ENCODE results near the gene BATF2. TPM values are rescaled to one million over a fixed set of nuclear protein-coding genes. Genes with fewer than 3 reads are reported as not detected.

BATF2 gene
- total and polyA plus RNA-seq, 9 donors, result 1.4 to 3.4 (median 2.3) TPM

DNA sequence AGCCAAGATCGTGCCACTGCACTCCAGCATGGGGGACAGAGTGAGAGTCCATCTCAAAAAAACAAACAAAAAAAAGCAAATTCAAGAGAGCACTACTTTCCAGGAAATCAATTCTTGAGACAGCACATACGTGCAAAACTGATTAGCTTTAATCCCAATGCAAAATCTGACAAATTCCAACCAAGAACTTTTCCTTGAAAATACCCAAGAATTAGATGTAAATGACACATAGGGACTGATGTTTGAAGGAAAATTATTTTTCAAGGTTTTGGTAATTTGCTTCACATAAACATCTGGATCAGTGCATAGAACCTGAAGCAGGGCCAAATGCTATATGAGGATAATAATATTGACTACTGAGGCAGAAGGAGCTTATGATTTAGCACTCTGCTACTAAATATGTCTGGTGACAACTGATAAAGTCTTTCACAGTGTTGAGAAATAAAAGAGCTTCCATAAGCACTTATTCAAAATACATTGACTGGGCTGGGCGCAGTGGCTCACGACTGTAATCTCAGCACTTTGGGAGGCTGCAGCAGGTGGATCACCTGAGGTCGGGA lies 33.6 kb downstream of the BATF2 start:
- WGBS, 3 donors, result 73 to 76% (median 75%) methylated on average over 5 of the region's 5 CpGs
- H3K27me3 ChIP-seq, result no peaks in the 10 kb centered on the region
- no peak overlapping the region for H3K4me3 ChIP-seq
- TF ChIP-seq POLR2A (IDR thresholded peaks at IDR 0.05) (no peak), CTCF (IDR thresholded peaks at IDR 0.05) (no peak), EP300 (IDR thresholded peaks at IDR 0.05) (no peak)
- H3K9me3 ChIP-seq, result no peaks in the 10 kb centered on the region
- no peaks in the 10 kb centered on the region for H3K4me1 ChIP-seq (ENCODE audit: insufficient read depth)
- intact Hi-C loops (cut with DNase I), result no loop called here
- H3K27ac ChIP-seq, result no peak overlapping the region
- DNase-seq, result no peak
- no peaks in the 10 kb centered on the region for H3K36me3 ChIP-seq

DNA sequence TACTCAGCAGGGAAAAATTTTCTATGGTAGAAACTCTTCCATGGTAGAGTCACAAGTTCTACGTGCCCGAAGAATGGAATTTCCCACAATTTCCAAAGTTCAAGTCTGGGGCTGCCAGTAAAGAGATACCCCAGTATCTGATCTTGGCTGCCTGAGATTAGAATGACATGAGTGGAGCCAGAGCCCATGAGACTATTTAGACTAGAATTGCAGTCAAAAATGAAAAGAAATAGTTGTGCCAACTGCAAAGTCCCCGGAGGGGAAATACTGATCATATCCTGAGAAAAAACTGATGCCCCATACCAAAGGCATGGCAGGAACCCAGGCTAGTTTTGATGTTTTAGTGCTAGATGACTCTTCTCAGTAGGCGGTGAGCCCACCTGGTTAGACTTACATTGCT lies 36.1 kb downstream of the BATF2 start:
- DNase-seq, result no peak
- no peaks in the 10 kb centered on the region for H3K27me3 ChIP-seq
- H3K4me3 ChIP-seq, result no peak overlapping the region
- intact Hi-C loops (cut with DNase I), result no loop called here
- H3K27ac ChIP-seq, result no peak overlapping the region
- no peak for TF ChIP-seq POLR2A (IDR thresholded peaks at IDR 0.05)
- no peak for TF ChIP-seq CTCF (IDR thresholded peaks at IDR 0.05)
- H3K36me3 ChIP-seq, result no peaks in the 10 kb centered on the region
- WGBS, 3 donors, result 44 to 53% (median 45%) methylated on average over 4 of the region's 4 CpGs
- H3K9me3 ChIP-seq, result no peaks in the 10 kb centered on the region
- H3K4me1 ChIP-seq (ENCODE audit: insufficient read depth), result no peaks in the 10 kb centered on the region

DNA sequence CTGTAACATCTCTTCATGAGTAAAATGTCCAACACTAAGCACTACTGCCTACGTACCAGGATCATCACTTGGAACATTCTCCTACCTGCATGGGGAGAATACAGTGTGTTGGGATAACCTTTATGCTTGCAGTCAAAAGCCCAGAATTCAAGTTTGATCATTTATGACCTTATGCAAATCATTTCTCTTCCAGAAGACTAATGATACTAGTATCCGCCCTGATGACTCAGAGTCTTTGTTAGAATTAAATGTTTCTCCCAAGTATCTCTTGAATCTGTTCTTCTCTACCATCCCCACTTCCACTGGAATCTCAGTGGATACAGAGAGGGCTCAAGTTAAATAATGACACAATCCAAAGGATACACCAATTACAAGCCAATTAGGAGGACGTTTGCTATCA lies 37.3 kb downstream of the BATF2 start:
- TF ChIP-seq CTCF (IDR thresholded peaks at IDR 0.05), result no peak
- no peak for TF ChIP-seq POLR2A (IDR thresholded peaks at IDR 0.05)
- no peak for TF ChIP-seq EP300 (IDR thresholded peaks at IDR 0.05)
- H3K27me3 ChIP-seq, result no peaks in the 10 kb centered on the region
- H3K36me3 ChIP-seq, result no peaks in the 10 kb centered on the region
- 59 to 67% (median 65%) methylated on average over 3 of the region's 3 CpGs for WGBS, 3 donors
- no peak overlapping the region for H3K4me3 ChIP-seq
- H3K9me3 ChIP-seq, result no peaks in the 10 kb centered on the region
- no peak for DNase-seq
- H3K27ac ChIP-seq, result no peak overlapping the region
- intact Hi-C loops (cut with DNase I), result no loop called here
- H3K4me1 ChIP-seq (ENCODE audit: insufficient read depth), result no peaks in the 10 kb centered on the region

DNA sequence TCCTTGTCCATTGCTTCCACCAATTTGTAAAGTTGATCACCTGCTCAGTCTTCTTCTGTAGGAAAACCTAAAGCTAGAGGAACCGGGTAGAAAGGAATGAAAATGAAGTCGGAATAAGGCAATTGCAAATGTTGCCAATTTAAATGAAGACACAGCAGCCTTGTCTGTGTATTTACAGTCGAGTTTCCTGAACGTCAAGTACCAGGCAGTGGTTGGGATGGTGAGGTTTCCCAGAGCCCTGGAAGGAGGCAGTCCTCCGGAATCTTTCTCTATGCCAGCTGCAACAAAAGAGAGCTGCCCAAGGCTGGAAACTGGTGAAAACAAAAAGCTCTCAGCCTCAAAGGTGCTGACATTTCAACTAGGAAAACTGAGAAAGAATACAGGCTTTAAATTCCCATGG lies 42.6 kb downstream of the BATF2 start:
- no peak for DNase-seq
- 37 to 58% (median 44%) methylated on average over 5 of the region's 5 CpGs for WGBS, 3 donors
- Histone ChIP-seq H3K4me3 (no peak overlapping the region), H3K9me3 (no peaks in the 10 kb centered on the region), H3K27ac (no peak overlapping the region), H3K27me3 (no peaks in the 10 kb centered on the region), H3K36me3 (no peaks in the 10 kb centered on the region), H3K4me1 (ENCODE audit: insufficient read depth) (no peaks in the 10 kb centered on the region)
- intact Hi-C loops (cut with DNase I), result no loop called here
- TF ChIP-seq EP300 (IDR thresholded peaks at IDR 0.05) (no peak), CTCF (IDR thresholded peaks at IDR 0.05) (no peak), POLR2A (IDR thresholded peaks at IDR 0.05) (no peak)

Measured in ovary (tissue), 9 donors.